ENCODE data around the gene NPR2.

NPR2 gene

DNA sequence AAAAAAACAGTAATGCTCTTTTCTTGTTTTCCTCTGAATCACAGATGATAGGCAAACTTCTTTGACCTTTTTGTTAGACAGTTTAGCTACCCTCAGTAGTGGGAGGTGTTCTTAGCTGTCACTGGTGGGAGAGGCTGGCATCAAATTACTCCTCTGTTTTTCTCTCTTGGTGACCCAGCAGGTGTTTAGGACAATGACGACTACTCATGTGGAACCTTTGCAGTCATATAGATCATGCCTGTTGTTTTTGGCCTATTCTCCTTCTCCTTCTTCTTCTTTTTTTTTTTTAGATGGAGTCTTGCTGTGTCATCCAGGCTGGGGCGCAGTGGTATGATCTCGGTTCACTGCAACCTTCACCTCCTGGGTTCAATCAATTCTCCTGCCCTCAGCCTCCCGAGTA is 15.4 kb upstream of the NPR2 start:
- Histone ChIP-seq H3K9me3 (no peaks in the 10 kb centered on the region), H3K4me3 (ENCODE audit: low read depth, low read length) (no peak overlapping the region), H3K36me3 (no peaks in the 10 kb centered on the region), H3K4me1 (peaks cover 12% of the 10 kb centered on the region; the same call in 1 of the 2 replicates), H3K27me3 (no peaks in the 10 kb centered on the region)
- TF ChIP-seq CTCF (IDR thresholded peaks at IDR 0.05; ENCODE audit: low read depth, low read length): no peak
- DNase-seq: no peak

DNA sequence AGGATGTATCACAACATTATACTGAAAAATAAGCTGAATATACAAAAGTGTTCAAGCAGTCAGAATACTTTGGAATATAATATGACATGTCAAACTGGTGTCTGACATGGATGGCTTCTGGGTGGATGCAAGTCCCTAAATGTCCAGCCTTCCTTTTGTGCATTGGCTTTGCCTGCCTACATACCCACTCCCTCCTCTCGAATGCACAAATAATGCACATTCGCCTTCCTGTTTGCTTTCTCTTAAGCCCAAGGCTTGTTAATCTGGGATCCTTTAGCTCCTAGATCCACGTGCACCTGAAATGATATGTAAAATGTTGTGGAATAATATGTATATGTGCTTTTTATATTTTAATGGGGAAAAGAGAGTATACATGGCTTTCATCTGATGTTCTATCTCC is 12.9 kb upstream of the NPR2 start:
- no peaks in the 10 kb centered on the region; the same call in 1 of the 2 replicates for H3K4me1 ChIP-seq
- H3K4me3 ChIP-seq (ENCODE audit: low read depth, low read length): no peak overlapping the region
- TF ChIP-seq CTCF (IDR thresholded peaks at IDR 0.05; ENCODE audit: low read depth, low read length): no peak
- no peaks in the 10 kb centered on the region for H3K36me3 ChIP-seq
- H3K27me3 ChIP-seq: no peaks in the 10 kb centered on the region
- H3K9me3 ChIP-seq: no peaks in the 10 kb centered on the region
- no peak for DNase-seq

- Histone ChIP-seq H3K27me3 (no peaks in the 10 kb centered on the region), H3K4me3 (ENCODE audit: low read depth, low read length) (no peak overlapping the region), H3K4me1 (no peaks in the 10 kb centered on the region), H3K36me3 (no peaks in the 10 kb centered on the region), H3K9me3 (no peaks in the 10 kb centered on the region)
- no peak for TF ChIP-seq CTCF (IDR thresholded peaks at IDR 0.05; ENCODE audit: low read depth, low read length)
- no peak for DNase-seq
Measured at GRCh38 chr9:35781066-35781465, 10.3 kb upstream of the NPR2 start.

DNA sequence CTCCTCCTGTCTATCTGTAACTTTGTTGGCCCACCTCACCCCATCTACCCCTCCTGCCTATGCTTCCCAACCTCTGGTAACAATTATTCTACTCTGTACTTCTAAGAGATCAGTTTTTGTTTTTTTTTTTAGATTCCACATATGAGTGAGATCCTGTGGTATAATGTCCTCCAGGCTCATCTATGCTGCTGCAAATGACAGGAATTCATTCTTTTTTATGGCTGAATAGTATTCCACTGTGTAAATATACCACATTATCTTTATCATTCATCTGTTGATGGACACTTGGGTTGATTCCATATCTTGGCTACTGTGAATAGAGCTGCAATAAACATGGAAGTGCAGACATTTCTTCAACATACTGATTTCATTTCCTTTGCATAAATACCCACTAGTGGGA is 8.0 kb upstream of the NPR2 start:
- no peaks in the 10 kb centered on the region for H3K36me3 ChIP-seq
- H3K9me3 ChIP-seq: no peaks in the 10 kb centered on the region
- TF ChIP-seq CTCF (IDR thresholded peaks at IDR 0.05; ENCODE audit: low read depth, low read length): no peak
- H3K27me3 ChIP-seq: no peaks in the 10 kb centered on the region
- H3K4me1 ChIP-seq: no peaks in the 10 kb centered on the region
- H3K4me3 ChIP-seq (ENCODE audit: low read depth, low read length): no peak overlapping the region
- no peak for DNase-seq

DNA sequence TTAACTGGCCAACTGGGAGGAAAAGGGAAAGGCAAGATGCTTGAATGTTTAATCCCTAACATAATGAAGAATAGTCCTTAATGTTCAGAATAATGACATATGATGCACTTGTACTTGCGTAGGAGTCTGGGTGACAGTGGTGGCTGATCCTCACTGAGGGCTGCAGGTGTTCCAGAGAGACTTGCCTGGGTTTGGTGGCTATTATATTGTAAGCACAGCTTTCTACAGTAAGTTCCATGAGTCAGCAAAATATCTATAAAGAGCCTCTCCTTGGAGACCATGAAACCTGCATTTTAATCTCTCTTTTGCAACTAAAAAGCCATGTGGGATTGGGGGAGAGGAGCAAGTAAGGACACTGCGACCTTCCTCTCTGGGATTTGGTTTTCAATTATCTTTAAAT is 1.9 kb upstream of the NPR2 start:
- H3K27me3 ChIP-seq: no peaks in the 10 kb centered on the region
- H3K4me1 ChIP-seq: peaks cover 11% of the 10 kb centered on the region
- H3K36me3 ChIP-seq: no peaks in the 10 kb centered on the region
- no peaks in the 10 kb centered on the region for H3K9me3 ChIP-seq
- DNase-seq: no peak
- no peak overlapping the region for H3K4me3 ChIP-seq (ENCODE audit: low read depth, low read length)
- no peak for TF ChIP-seq CTCF (IDR thresholded peaks at IDR 0.05; ENCODE audit: low read depth, low read length)

DNA sequence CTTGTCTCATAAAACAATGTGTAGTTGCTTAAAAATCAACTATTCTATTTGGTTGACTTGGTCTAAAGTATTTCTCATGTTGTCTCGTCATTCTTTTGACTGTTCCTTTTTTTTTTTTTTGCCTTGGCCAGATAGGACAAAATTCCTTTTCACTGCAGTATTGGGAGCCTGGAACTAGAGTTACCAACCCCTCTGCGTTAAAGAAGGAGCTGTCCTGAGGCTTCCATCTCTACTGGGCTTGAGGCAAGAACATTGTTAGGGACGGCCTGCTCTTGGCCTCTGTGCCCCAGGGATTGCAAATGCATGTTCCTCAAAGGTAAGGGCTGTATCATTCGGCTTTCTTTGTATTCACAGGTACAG is 1.4 kb upstream of the NPR2 start:
- DNase-seq: no peak
- peaks cover 11% of the 10 kb centered on the region for H3K4me1 ChIP-seq
- no peaks in the 10 kb centered on the region for H3K36me3 ChIP-seq
- TF ChIP-seq CTCF (IDR thresholded peaks at IDR 0.05; ENCODE audit: low read depth, low read length): no peak
- no peak overlapping the region for H3K4me3 ChIP-seq (ENCODE audit: low read depth, low read length)
- H3K27me3 ChIP-seq: no peaks in the 10 kb centered on the region
- no peaks in the 10 kb centered on the region for H3K9me3 ChIP-seq

All from BE2C (cell line).